WERI-Rb-1 (cell line): Measurements from ENCODE around the gene TNFSF11.

Source experiments
- DNase-seq: peaks from one replicate; pipeline ENCODE4 v3.0.0-alpha.2; 2020
- H3K27ac ChIP-seq: fragments of 250-450 bp; sonication (Bioruptor Pico); 2 replicates; pipeline ENCODE4 v1.5.1; 2020; ENCODE audit warnings: mild to moderate bottlenecking, moderate library complexity
- H3K27me3 ChIP-seq: fragments of 250-450 bp; sonication (Bioruptor Pico); 2 replicates; pipeline ENCODE4 v1.5.1; 2021; ENCODE audit warnings: mild to moderate bottlenecking, low read depth, moderate library complexity; ENCODE audit not compliant: insufficient read depth, severe bottlenecking
- H3K36me3 ChIP-seq: fragments of 250-450 bp; sonication (Bioruptor Pico); 2 replicates; pipeline ENCODE4 v1.5.1; 2020; ENCODE audit warnings: mild to moderate bottlenecking, moderate library complexity
- H3K4me3 ChIP-seq: 2 replicates; pipeline ENCODE4 v1.5.1; 2011; ENCODE audit warnings: low read depth, mild to moderate bottlenecking, control low read depth, low read length
- H3K9me3 ChIP-seq: fragments of 250-450 bp; sonication (Bioruptor Pico); 2 replicates; pipeline ENCODE4 v1.5.1; 2021; ENCODE audit warnings: mild to moderate bottlenecking, moderate library complexity; ENCODE audit not compliant: severe bottlenecking
- CTCF ChIP-seq: IDR thresholded peaks from 2 replicates; pipeline ENCODE4 v1.5.1; 2011; ENCODE audit warnings: low read depth, mild to moderate bottlenecking, control low read depth, inconsistent platforms, low read length

The TNFSF11 gene

GRCh38 chr13:42617221-42617620 is 43.3 kb downstream of the TNFSF11 start:
- Histone ChIP-seq H3K9me3 (no peaks in the 10 kb centered on the region), H3K36me3 (no peaks in the 10 kb centered on the region), H3K27ac (no peak overlapping the region), H3K27me3 (no peaks in the 10 kb centered on the region), H3K4me3 (no peak overlapping the region)
- TF ChIP-seq CTCF, result no peak
- DNase-seq, result no peak

- Histone ChIP-seq H3K36me3 (no peaks in the 10 kb centered on the region), H3K27ac (no peak overlapping the region)
Measured at GRCh38 chr13:42623916-42624315, 50.0 kb downstream of the TNFSF11 start.

GRCh38 chr13:42625611-42626010 is 51.7 kb downstream of the TNFSF11 start:
- Histone ChIP-seq H3K4me3 (no peak overlapping the region), H3K36me3 (no peaks in the 10 kb centered on the region), H3K9me3 (no peaks in the 10 kb centered on the region), H3K27me3 (no peaks in the 10 kb centered on the region), H3K27ac (no peak overlapping the region)
- no peak for DNase-seq
- TF ChIP-seq CTCF, result no peak

More at GRCh38 chr13:42623916-42624315, 50.0 kb downstream of the TNFSF11 start:
- Histone ChIP-seq H3K9me3 (no peaks in the 10 kb centered on the region), H3K4me3 (no peak overlapping the region), H3K27me3 (no peaks in the 10 kb centered on the region)
- no peak for DNase-seq
- TF ChIP-seq CTCF, result no peak

- H3K27ac ChIP-seq, result no peak overlapping the region
- no peaks in the 10 kb centered on the region for H3K36me3 ChIP-seq
- no peak overlapping the region for H3K4me3 ChIP-seq
- H3K9me3 ChIP-seq, result no peaks in the 10 kb centered on the region
- no peaks in the 10 kb centered on the region for H3K27me3 ChIP-seq
- no peak for TF ChIP-seq CTCF
- DNase-seq, result no peak
Measured at GRCh38 chr13:42626176-42626860, 52.4 kb downstream of the TNFSF11 start.

GRCh38 chr13:42628666-42629065 is 54.7 kb downstream of the TNFSF11 start:
- no peak for DNase-seq
- no peak for TF ChIP-seq CTCF
- Histone ChIP-seq H3K4me3 (no peak overlapping the region), H3K27ac (no peak overlapping the region), H3K36me3 (no peaks in the 10 kb centered on the region), H3K9me3 (no peaks in the 10 kb centered on the region), H3K27me3 (no peaks in the 10 kb centered on the region)

- Histone ChIP-seq H3K36me3 (no peaks in the 10 kb centered on the region), H3K9me3 (no peaks in the 10 kb centered on the region), H3K27me3 (no peaks in the 10 kb centered on the region), H3K27ac (no peak overlapping the region), H3K4me3 (no peak overlapping the region)
- DNase-seq, result no peak
- TF ChIP-seq CTCF, result no peak
Measured at GRCh38 chr13:42631181-42631580, 57.2 kb downstream of the TNFSF11 start.
